HG02678 (cell line): ENCODE data around the gene ZNF317.

Experiments
- ATAC-seq: cut with Tn5 transposase; IDR thresholded peaks from one replicate; pipeline ENCODE4 v1.9.1; 2021; ENCODE audit warnings: mild to moderate bottlenecking, moderate library complexity; ENCODE audit not compliant: unreplicated experiment

ZNF317 gene

DNA sequence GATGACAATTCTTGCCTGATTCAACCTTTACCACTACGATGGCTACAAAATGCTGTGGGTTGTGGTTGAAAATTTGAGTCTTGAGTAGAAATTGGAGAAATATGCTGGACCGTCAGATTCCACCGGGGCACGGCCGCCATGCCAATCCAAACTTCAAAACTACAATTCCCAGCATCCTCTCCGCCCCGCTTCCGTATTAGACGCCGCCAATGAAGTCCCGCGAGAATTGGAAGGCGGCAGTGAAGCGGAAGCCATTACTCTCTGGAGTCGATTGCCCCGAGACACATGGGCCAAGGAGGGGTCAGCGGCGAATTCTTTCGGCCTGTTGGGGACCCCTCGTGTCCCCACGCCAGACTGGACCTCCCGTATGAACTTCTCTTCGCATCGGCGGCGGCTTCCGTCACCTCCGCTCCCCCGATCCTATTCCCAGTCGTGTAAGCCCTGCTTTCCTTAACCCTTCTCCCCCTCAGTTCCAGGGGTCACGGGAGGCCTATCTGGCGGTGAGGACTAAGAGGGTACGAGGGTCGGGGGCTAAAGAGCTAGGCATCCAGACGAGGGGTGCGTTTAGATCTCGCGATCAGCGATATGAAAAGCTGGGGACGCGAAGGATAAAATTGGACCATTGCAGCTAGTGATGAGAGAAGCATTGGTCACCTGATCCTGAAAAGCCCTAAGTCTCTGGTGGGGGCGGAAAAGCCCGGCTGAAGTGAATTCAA lies at the start of gene ZNF317:
Gene ZNF317 (plus strand): TSS at position 239 of the 716 bp plus-strand sequence. CDS start 15,620 bp downstream, outside the sequence.
- ATAC-seq = peak; percentile 95

DNA sequence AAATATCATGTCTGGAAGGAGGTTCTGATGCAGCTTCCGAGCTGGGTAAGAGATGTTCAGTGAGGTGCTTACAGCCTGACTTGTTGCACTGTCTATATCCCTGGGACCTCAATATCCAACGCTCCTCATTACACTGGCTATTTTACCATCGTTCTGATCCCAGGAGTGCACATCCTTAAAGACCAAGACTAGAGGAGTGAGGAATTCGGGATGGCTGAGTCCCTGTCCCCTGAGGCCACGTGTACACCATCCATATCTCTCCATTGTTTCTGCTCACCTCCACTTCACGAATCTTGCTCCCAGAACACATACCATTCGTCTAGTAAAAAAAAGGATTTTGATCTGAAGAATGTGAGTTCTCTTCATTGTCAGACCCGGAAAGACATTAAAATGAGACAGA lies 32.8 kb upstream of the ZNF317 start, which contains the start of gene OR7G2:
Gene OR7G2 (minus strand): TSS at position 101 of the 400 bp plus-strand sequence. CDS start 4,232 bp downstream, outside the sequence.
- ATAC-seq = no peak

DNA sequence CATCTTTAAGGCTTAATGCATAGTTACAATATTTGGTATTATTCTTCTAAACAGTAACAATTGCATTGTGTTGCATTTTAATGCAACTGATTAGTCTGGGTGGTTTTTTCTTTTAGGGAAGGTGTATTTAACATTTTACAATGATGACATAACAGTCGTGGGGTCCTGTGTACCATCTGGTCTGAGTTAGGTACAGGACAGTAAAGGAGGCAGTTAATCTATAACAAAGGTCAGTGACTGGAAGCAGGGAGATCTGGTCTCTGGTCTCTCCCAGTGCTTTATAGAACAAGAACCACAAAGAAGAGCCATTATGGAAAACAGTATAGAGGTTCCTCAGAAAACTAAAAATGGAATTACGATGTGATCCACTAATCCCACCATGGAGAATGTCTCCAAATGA lies 30.2 kb upstream of the ZNF317 start:
- ATAC-seq = no peak

DNA sequence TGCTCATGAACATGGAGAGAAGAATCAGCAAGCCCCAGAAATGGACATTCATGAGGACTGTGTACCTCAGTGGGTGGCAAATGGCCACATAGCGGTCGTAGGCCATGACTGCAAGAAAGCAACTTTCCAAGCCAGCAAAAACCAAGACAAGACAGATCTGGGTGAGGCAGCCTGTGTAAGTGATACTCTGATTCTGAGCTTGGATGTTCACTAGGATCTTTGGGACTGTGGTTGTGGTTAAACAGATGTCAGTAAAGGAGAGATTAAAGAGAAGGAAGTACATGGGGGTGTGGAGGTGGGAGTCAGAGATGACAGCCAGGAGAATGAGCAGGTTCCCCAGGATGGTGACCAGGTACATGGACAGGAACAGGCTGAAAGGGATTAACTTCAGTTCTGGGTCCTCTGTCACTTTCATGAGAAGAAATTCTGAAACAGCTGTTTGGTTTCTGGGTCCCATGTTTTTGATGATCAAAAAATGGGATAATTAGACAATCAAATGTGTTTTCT lies 24.8 kb upstream of the ZNF317 start, which contains the start of gene OR7G1:
Gene OR7G1 (minus strand): TSS at position 457 of the 507 bp plus-strand sequence. CDS start 0 bp downstream, at position 457.
- ATAC-seq = no peak

DNA sequence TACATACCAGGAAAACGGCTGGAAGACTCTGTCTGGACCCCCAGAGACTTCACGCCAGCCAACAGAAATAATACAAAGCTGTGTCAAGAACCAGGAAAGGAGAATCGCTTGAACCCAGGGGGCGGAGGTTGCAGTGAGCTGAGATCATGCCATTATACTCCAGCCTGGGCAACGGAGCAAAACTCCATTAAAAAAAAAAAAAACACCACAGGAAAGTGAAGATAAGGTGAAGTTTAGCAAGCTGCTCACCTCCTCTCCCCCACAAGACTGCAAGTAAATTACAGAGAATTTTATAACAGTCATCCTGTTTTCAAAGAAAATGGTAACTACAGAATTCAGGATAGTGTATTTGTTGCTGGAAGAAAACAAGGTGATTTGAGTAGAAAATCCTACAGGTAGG lies 23.6 kb upstream of the ZNF317 start:
- ATAC-seq = no peak

DNA sequence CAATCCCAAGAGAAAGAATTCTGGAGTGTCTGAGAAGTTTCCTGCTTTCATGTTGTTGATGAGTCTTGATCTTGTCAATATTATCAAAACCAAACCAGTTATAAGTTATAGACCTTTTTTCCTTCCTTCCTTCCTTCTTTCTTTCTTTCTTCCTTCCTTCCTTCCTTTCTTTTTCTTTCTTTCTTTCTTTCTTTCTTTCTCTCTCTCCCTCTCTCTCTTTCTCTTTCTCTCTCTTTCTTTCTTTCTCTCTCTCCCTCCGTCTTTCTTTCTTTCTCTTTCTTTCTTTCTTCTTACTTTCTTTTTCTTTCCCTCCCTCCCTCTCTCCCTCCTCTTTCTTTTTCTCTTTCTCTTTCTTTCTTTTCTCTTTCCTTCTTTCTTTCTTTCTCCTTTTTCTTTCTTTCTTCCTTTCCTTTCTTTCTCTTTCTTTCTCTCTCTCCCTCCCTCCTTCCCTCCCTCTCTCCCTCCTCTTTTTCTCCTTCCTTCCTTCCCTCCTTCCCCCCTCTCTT lies 13.2 kb upstream of the ZNF317 start, which contains the start of gene OR7G3:
Gene OR7G3 (minus strand): TSS at position 51 of the 506 bp plus-strand sequence. CDS start 0 bp downstream, at position 51.
- ATAC-seq = no peak

DNA sequence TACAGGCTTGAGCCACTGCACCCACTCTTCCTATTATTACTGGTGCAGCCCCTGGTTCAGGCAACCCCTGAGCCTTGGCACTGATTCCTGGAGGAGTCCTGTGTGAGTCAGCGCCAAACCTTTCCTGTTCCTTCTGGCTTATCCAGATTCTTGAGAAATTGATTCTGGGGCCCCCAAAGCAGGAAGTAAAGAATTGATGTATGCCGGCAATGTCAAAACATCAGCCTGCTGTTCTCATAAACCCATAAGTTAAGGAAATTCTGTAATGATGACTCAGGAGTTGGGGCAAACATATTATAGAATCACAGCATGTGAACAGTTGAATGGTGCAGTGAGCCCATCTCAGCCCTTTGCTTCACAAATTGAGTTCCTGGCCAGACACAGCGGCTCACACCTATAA lies 12.0 kb upstream of the ZNF317 start:
- ATAC-seq = no peak

DNA sequence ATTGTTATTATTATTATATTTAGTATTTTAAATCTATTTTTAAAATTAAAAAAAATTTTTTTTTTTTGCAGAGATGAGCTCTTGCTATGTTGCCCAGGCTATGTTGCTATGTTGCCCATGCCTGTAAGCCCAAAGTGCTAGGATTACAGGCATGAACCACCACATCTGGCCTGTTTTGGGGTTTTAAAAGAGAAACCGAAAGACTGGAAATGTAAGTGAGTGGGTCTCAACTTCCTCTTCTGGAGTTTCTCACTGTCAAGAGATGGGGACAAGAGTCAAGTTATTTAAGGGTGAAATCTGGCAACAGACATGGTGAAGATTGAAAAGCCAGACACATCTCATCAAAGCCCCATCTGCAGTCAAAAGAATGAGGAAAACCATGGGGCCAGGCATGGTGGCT lies 9.2 kb upstream of the ZNF317 start:
- ATAC-seq = no peak

DNA sequence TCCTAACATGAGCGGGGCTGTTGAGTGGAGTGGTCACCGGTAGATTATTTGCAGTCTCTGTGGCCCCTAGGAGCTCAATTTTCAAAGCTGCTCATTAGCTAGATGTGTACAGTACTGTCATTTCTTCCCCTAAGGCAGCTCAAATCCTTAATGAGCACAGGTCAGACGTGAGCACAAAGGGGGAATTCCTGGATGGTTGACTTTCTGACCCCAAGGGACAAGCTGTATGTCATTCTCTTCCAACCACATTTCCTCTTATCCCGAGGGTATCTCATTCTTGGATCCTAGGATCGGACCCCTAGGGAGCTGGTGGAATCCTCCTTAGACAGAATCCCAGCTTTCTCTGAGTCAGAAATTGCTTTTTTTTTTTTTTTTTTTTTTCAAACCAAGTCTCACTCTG lies 7.8 kb upstream of the ZNF317 start:
- no peak for ATAC-seq

DNA sequence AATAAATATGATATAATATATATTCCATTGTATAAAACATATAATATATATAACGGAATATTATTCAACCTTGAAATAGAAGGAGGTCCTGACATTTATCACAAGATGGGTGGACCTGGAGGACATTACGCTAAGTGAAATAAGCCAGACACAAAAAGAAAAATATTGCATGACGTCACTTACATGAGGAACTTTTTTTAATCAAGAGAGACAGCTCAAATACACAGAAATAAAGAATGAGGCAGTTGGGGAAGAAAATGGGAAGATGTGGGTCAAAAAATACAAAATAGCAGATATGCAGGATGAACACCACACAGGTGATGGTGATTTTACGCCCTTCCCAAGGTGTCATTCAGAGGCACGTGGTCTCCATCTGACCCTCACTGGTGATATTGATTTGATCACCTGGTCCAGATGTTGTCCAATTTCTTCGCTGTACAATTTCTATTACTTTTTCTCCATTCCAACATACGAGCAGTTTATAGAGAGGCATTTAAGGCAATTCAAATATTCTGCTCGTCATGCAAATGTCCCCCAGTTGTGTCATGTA lies 513 bp upstream of the ZNF317 start:
- ATAC-seq = no peak

DNA sequence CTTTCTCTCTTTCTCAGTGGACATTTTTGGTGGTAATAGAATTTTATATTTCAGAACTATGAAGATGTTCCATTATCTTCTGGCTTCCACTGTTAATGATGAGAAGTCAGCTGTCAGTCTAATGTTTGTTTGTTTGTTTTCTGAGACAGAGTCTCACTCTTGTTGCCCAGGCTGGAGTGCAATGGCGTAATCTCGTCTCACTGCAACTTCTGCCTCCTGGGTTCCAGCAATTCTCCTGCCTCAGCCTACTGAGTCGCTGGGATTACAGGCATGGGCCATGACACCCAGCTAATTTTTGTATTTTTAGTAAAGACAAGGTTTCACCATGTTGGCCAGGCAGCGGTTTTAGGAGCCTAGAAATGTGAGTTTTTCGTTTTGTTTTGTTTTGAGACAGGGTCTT lies 4.7 kb downstream of the ZNF317 start:
- ATAC-seq = no peak

DNA sequence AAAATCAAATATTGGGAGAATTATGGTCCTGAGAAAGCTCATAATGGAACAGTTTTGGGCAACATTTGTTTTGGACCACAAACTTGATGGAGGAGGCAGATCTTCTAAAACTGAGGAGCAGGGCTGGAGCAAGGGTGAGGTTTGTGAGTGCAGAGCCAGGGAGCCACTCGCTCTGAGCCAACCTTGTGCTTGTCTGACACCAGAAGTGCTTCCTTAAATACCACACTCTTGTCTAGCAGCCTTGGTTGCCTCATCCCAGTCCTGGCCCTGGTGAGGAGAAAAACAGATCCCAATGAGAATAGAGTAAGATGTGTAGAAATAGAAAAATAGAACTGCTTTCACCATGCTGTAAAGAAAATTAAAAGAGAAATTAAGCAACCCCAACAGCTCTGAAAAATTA lies 6.7 kb downstream of the ZNF317 start:
- no peak for ATAC-seq

DNA sequence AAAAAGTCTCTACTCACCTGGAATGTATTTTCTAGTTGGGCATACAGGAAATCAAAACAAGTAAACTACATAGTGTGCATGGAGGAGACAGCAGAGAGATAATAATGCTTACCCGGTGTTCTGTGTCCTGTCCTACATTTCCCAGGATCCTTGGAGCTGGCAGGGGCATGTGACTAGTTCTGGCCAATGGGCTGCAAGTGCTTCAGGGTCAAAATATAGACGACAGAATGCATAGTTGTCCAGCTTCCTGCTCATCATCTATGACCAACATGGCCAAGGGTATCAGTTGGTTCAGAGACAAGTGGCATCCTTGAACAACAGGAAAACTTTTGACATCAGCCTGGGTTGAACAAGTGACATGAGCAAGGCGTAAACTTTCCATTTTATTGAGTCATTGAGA lies 8.5 kb downstream of the ZNF317 start:
- no peak for ATAC-seq

DNA sequence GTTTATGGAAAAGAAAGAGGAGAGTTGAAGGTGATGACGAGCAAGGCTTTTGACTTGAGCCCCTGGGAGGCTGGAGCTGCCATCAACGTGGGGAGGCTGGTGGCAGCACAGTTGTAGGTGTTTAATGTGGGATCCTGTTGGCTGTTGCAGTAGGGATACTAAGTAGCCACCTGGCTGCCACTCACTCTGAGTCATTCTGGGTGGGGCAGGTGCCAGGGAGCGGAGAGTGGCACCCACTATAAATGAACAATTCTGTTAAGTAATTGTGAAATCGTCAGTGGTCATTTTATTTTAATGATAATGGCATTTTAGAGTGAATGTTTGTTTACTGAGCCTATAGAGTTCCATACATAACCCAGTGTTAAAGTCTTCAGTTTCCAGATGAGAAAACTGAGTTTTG lies 9.8 kb downstream of the ZNF317 start:
- ATAC-seq = no peak

DNA sequence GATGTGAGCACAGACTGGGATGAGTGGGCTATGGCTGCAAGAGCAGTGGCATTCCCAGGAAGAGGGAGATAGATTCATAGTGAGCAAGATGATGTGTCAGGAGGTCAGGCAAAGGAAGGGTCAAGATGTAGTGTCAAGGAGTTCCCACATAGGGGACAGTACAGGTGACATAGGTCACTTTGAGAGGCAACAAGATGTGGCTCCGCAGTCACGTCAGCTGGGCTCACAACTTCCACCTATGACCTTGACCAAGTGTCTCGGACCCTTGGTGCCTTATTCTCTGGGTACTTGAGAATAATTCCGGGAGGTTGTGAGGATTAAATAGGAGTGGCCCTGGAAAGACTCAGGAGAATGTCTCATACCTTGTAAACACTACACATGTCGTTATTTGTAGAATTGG lies 10.5 kb downstream of the ZNF317 start:
- no peak for ATAC-seq

DNA sequence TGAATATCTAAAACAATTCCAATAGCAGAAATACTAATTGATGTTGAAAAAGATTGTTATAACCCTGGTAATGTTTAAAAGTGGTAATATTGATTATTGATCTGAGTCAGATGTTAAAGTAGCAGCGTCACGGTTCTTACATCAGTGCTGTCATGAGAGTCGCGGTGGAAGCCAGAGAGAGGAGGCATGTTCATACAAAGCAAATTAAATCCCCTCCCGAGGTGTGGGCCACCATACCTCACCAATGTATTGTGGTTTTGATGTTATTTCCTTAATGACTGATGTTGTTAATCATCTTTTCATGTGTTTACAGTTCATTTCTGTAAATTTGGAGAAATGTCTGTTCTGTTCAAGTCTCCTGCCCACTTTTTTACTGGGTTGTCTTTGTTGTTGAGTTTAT lies 11.2 kb downstream of the ZNF317 start:
- ATAC-seq = no peak

DNA sequence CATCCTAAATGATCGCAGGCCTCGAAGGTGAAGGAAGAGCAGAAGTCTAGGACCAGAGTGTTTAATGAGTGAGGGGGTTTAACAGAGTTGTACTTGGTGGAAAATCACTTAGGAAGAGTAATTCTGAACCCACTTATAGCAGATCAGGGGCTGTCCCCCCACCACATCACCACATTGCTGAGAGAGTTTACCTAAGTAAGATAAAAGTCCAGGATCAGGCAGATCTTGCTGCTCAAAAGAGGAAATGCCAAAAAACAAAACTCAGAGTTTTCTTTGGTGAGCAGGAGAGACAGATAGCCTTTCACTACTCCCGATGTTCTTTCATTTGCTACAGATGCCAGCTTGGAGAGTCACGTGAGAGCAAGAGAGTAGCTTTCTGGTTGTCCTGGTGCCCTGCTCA lies 15.4 kb downstream of the ZNF317 start:
- no peak for ATAC-seq

DNA sequence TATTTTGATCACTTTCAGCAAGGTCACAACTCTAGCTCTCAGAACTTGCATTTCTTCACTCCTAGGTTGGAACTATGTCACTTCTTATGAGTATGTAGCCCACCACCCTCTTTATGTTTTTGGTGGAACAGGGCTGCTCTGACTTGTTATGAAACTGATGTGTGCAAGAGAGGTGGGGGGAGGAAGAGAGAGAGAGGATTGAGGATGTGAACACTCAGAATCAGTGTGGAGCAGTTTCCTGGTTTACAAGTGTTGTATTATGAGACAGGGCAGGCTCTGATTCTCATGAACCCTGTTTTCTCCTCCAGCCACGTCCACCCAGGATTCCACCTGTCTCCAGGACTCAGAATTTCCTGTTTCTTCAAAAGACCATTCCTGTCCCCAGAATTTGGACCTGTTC lies 16.1 kb downstream of the ZNF317 start:
- ATAC-seq = no peak

DNA sequence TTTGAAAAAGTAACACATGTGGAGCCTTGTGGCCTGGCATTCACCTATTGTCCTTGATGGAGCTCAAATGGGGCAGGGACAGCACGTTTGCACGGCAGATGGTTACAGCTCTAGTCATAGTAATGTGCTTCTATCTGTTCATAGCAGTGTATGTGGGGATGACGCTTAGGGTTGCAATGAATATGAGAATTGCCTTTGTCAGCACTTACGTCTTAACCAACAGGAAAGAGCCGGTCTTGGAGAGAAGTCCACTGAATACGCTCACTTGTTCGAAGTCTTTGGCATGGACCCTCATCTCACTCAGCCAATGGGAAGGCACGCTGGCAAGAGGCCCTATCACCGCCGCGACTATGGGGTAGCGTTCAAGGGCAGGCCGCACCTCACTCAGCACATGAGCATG lies 19.7 kb downstream of the ZNF317 start:
- ATAC-seq = no peak

DNA sequence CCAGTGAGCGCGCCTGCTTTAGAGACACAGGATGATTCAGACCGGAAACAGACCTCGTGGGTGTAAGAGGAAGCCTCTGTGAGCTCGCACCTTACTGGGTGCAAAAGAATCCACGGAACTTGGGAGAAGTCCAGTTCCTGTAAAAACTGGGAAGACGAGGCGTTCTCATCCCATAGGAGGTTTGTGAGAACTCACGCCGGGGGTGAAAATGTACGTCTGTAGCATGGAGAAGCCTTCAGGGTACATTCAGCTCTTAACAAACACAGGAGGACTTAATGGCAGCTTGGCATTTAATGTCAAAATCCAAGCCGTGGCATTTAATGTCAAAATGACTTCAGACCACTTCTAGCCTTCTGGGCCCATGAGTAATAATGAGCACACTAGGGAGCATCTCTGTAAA lies 21.2 kb downstream of the ZNF317 start:
- no peak for ATAC-seq

DNA sequence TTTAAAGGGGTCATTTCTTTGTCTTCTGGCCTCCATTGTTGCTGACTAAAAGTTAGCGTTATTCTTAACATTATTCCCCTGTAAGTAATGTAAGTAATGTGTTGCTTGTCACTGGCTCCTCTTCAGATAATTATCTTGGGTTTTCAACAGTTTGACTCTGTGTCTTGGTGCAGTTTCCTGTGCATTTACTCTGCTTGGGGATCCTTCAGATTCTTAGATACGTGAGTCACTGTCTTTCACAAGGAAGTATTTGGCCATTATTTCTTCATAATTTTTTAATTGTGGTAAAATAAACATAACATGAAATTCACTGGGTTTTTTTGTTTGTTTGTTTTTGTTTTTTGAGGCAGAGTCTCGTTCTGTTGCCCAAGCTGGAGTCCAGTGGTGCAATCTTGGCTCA lies 25.1 kb downstream of the ZNF317 start:
- ATAC-seq = no peak

DNA sequence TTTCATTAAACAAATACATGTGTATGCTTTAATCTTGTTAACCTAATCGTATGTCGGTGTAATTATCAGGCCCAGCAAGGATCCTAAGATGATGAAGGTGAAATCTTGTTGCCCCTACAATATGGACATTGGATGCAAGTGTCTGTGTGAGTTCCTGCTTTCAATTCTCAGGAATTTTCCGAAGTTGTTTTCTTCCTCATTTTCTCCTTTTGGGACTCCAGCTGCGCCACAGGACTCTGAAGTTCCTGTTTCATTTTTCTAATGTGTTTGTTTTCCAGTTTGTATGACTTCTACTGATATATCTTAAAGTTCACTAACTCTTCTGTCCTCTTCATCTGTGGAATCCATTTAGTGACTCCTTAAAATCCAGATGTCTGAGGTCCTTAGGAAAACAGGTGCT lies 26.6 kb downstream of the ZNF317 start:
- no peak for ATAC-seq
